HepG2 (cell line): ENCODE results near the gene ZNF500. TPM values are rescaled to one million over a fixed set of nuclear protein-coding genes. Genes with fewer than 3 reads are reported as not detected.

Source experiments
- CBX2 ChIP-seq, 2 experiments: fragments of 200-600 bp in 1 of 2; sonication (generic); formaldehyde crosslinking in 1 of 2; IDR thresholded peaks; 2 replicates each; pipeline versions ENCODE4 v1.7.0 to v1.8.1; 2018 to 2022; ENCODE audit warnings: low read depth in 2 of 2, low read length in 1 of 2, mild to moderate bottlenecking in 1 of 2, missing genetic modification reagents in 1 of 2
- CHCHD3 ChIP-seq: sonication (generic); formaldehyde crosslinking; IDR thresholded peaks from 2 replicates; pipeline ENCODE4 v1.8.0; 2022; ENCODE audit warnings: mild to moderate bottlenecking, missing genetic modification reagents, moderate library complexity
- ELF4 ChIP-seq: sonication (generic); formaldehyde crosslinking; IDR thresholded peaks from 2 replicates; pipeline ENCODE4 v1.5.0; 2020; ENCODE audit warnings: missing genetic modification reagents, mild to moderate bottlenecking, moderate library complexity, borderline replicate concordance
- HNF4A ChIP-seq: sonication (generic); formaldehyde crosslinking; IDR thresholded peaks from 2 replicates; pipeline ENCODE4 v1.4.0; 2020; ENCODE audit warnings: missing genetic modification reagents
- HOXA5 ChIP-seq: sonication (generic); formaldehyde crosslinking; IDR thresholded peaks from 2 replicates; pipeline ENCODE4 v1.4.0; 2020; ENCODE audit warnings: missing genetic modification reagents
- MAFK ChIP-seq, 2 experiments: IDR thresholded peaks in 1 of 2; conservative IDR thresholded peaks in 1 of 2; 2 replicates each; pipeline ENCODE4 v1.6.1; 2011; ENCODE audit warnings: improper control_type of control experiment in 2 of 2, low read length in 2 of 2
- MYC ChIP-seq: sonication (generic); formaldehyde crosslinking; IDR thresholded peaks from 2 replicates; pipeline ENCODE4 v1.9.0; 2021; ENCODE audit warnings: missing genetic modification reagents, borderline replicate concordance
- RAD51 ChIP-seq: fragments of 450-650 bp; IDR thresholded peaks from 2 replicates; pipeline ENCODE4 v1.6.1; 2016; ENCODE audit warnings: borderline replicate concordance
- RBM22 ChIP-seq: fragments of 200-400 bp; formaldehyde crosslinking; optimal IDR thresholded peaks from 2 replicates; pipeline ENCODE3; 2017; ENCODE audit warnings: mild to moderate bottlenecking, low read length, moderate library complexity
- TBX2 ChIP-seq: sonication (generic); formaldehyde crosslinking; IDR thresholded peaks from 2 replicates; pipeline ENCODE4 v1.5.0; 2020; ENCODE audit warnings: missing genetic modification reagents, mild to moderate bottlenecking, borderline replicate concordance
- ZFY ChIP-seq: sonication (generic); formaldehyde crosslinking; IDR thresholded peaks from 2 replicates; pipeline ENCODE4 v1.4.0; 2020; ENCODE audit warnings: missing genetic modification reagents
- ZNF225 ChIP-seq: sonication (generic); formaldehyde crosslinking; IDR thresholded peaks from 2 replicates; pipeline ENCODE4 v1.4.0; 2020; ENCODE audit warnings: mild to moderate bottlenecking, missing genetic modification reagents
- ZNF605 ChIP-seq: sonication (generic); formaldehyde crosslinking; IDR thresholded peaks from 2 replicates; pipeline ENCODE4 v1.8.0; 2022; ENCODE audit warnings: mild to moderate bottlenecking, missing genetic modification reagents
- ZNF7 ChIP-seq: IDR thresholded peaks from 2 replicates; pipeline ENCODE4 v1.6.1; 2016; ENCODE audit warnings: missing biosample characterization, missing genetic modification reagents
- polyA plus RNA-seq, 8 experiments: library from polyadenylated mRNA; depleted of rRNA in 3 of 8; stranded (reverse) in 7 of 8; unstranded in 1 of 8; fragments of >200 nt; fragmentation: Illumina TruSeq in 4 of 8; extraction: Trizol in 4 of 8; gene quantifications; 2 replicates each; pipeline versions ENCODE4 v1.2.1 to v1.2.3, GENCODE V29; 2011 to 2016; ENCODE audit warnings: low read depth in 4 of 8, missing spikeins in 1 of 8, mixed read lengths in 1 of 8; ENCODE audit not compliant: insufficient read depth in 1 of 8
- total RNA-seq, 5 experiments: library from RNA; depleted of rRNA; stranded (reverse); fragments of >200 nt; fragmentation: Illumina TruSeq; extraction: Trizol; gene quantifications; 2 replicates each; pipeline ENCODE4 v1.2.3, GENCODE V29; 2016; ENCODE audit warnings: low read depth in 1 of 5
- TF ChIP-seq, protein P1 (sequence below): sonication (generic); formaldehyde crosslinking; IDR thresholded peaks from 2 replicates; pipeline ENCODE4 v1.4.0; 2020; ENCODE audit warnings: mild to moderate bottlenecking, missing genetic modification reagents
- TF ChIP-seq, protein P2 (sequence below): sonication (generic); formaldehyde crosslinking; IDR thresholded peaks from 2 replicates; pipeline ENCODE4 v1.4.0; 2020; ENCODE audit warnings: mild to moderate bottlenecking, missing genetic modification reagents
- TF ChIP-seq, protein P3 (sequence below): sonication (generic); formaldehyde crosslinking; IDR thresholded peaks from 2 replicates; pipeline ENCODE4 v1.4.0; 2020; ENCODE audit warnings: missing genetic modification reagents

Gene ZNF500
- total and polyA plus RNA-seq, 2 of the 13 experiments (the other 11 are each of a cell fraction or from before 2014, with no cell fraction given), result 6.1 to 12.2 TPM

DNA sequence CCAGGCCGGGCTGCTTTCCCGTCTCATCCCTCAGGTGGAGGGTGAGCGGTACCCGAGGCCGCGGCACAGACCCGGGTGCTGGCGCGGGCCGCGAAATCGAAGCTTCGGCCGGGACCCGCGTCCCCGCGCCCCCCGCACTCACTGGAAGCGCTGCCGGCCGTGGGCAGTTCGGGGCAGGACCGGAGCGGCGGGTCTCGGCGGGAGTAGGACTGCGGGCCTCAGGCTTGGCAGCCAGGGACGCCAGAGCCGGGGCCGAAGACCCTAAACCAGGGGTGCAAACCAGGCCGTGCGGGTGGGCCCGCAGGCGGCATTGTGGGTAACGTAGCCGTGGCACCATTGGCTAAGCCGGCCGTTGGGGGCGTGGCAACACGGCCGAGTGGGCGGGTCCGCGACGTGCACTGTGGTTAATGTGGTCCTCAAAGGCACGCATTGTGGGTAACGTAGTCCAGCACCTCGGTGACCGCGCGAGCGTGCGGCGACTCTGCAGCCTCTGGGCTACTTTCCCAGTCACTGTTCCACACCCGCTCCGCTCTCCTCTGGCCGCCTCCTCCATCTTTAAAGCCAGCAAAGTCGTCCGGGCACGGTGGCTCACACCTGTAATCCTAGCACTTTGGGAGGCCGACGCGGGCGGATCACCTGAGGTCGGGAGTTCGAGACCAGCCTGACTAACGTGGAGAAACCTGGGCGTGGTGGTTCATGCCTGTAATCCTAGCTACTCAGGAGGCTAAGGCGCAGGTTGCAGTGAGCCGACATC lies at the start of gene ZNF500 (continued):
- TF ChIP-seq CHCHD3 (CRISPR knock-in tag) (no peak), MYC (peak; percentile 77; the same call in 1 of the 2 replicates), RAD51 (no peak), CBX2 (IDR thresholded peaks at IDR 0.05; ENCODE audit: low read depth, low read length) (no peak), CBX2 (CRISPR knock-in tag; IDR thresholded peaks at IDR 0.05; ENCODE audit: low read depth) (no peak), ZNF225 (CRISPR knock-in tag) (peak; percentile 38; the same call in 1 of the 2 replicates), MAFK (conservative IDR thresholded peaks at IDR 0.05 in 1 of 2, IDR thresholded peaks at IDR 0.05 in 1 of 2; ENCODE audit: low read length in 2 of 2) (no peak), RBM22 (no peak), ELF4 (no peak), HNF4A (CRISPR knock-in tag) (no peak), ZNF605 (CRISPR knock-in tag) (peak; percentile 75), HOXA5 (peak; percentile 90), ZFY (CRISPR knock-in tag) (peak; percentile 100), TBX2 (CRISPR knock-in tag) (peak; percentile 76), ZNF7 (CRISPR knock-in tag) (no peak)
- TF ChIP-seq, protein P1, sequence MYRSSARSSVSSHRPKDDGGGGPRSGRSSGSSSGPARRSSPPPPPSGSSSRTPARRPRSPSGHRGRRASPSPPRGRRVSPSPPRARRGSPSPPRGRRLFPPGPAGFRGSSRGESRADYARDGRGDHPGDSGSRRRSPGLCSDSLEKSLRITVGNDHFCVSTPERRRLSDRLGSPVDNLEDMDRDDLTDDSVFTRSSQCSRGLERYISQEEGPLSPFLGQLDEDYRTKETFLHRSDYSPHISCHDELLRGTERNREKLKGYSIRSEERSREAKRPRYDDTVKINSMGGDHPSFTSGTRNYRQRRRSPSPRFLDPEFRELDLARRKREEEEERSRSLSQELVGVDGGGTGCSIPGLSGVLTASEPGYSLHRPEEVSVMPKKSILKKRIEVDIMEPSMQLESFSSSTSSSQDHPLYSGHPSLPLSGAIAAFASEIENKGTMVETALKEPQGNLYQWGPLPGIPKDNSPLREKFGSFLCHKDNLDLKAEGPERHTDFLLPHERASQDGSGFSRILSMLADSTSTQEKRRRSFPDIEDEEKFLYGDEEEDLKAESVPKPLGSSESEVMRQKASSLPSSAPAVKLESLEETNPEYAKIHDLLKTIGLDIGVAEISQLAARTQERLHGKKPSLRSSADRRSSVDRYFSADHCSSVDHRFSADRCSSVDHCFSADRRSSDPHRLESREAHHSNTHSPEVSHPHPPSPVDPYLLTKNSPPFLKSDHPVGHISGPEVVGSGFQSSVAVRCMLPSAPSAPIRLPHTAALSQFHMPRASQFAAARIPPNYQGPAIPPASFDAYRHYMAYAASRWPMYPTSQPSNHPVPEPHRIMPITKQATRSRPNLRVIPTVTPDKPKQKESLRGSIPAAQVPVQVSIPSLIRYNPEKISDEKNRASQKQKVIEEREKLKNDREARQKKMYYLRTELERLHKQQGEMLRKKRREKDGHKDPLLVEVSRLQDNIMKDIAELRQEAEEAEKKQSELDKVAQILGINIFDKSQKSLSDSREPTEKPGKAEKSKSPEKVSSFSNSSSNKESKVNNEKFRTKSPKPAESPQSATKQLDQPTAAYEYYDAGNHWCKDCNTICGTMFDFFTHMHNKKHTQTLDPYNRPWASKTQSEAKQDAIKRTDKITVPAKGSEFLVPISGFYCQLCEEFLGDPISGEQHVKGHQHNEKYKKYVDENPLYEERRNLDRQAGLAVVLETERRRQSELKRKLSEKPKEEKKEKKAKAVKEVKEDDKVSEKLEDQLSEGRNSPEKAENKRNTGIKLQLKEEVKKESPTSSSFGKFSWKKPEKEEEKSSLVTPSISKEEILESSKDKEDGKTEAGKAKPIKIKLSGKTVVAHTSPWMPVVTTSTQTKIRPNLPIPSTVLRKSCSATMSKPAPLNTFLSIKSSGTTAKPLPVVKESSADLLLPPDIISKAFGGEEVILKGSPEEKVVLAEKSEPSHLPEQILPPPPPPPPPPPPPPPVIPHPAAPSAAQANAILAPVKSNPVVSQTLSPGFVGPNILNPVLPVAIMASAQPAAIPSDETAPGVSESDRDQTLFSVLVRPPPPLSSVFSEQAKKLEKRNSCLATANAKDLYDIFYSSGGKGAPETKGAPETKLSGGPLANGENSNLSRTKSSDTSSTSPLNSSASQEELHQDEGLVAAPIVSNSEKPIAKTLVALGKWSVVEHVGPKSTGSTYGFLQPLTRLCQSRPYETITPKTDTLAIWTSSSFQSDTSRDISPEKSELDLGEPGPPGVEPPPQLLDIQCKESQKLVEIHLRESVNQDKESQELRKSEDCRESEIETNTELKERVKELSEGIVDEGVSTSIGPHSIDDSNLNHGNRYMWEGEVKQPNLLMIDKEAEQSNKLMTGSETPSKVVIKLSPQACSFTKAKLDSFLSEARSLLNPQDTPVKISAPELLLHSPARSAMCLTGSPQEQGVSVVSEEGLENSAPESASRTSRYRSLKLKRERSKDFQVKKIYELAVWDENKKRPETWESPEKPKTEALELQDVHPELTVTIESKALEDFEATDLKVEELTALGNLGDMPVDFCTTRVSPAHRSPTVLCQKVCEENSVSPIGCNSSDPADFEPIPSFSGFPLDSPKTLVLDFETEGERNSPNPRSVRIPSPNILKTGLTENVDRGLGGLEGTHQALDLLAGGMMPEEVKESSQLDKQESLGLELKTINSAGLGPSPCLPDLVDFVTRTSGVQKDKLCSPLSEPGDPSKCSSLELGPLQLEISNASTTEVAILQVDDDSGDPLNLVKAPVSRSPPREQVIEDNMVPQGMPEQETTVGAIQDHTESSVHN (CRISPR knock-in tag), result no peak
- TF ChIP-seq, protein P2, sequence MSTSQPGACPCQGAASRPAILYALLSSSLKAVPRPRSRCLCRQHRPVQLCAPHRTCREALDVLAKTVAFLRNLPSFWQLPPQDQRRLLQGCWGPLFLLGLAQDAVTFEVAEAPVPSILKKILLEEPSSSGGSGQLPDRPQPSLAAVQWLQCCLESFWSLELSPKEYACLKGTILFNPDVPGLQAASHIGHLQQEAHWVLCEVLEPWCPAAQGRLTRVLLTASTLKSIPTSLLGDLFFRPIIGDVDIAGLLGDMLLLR, result peak; percentile 83
- TF ChIP-seq, protein P3, sequence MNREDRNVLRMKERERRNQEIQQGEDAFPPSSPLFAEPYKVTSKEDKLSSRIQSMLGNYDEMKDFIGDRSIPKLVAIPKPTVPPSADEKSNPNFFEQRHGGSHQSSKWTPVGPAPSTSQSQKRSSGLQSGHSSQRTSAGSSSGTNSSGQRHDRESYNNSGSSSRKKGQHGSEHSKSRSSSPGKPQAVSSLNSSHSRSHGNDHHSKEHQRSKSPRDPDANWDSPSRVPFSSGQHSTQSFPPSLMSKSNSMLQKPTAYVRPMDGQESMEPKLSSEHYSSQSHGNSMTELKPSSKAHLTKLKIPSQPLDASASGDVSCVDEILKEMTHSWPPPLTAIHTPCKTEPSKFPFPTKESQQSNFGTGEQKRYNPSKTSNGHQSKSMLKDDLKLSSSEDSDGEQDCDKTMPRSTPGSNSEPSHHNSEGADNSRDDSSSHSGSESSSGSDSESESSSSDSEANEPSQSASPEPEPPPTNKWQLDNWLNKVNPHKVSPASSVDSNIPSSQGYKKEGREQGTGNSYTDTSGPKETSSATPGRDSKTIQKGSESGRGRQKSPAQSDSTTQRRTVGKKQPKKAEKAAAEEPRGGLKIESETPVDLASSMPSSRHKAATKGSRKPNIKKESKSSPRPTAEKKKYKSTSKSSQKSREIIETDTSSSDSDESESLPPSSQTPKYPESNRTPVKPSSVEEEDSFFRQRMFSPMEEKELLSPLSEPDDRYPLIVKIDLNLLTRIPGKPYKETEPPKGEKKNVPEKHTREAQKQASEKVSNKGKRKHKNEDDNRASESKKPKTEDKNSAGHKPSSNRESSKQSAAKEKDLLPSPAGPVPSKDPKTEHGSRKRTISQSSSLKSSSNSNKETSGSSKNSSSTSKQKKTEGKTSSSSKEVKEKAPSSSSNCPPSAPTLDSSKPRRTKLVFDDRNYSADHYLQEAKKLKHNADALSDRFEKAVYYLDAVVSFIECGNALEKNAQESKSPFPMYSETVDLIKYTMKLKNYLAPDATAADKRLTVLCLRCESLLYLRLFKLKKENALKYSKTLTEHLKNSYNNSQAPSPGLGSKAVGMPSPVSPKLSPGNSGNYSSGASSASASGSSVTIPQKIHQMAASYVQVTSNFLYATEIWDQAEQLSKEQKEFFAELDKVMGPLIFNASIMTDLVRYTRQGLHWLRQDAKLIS (CRISPR knock-in tag), result no peak
